GM13977 (cell line): Measurements from ENCODE around the gene ERCC2.
"Not testable (repeated sequence)": the region's sequence is repeated elsewhere in the genome, so short reads cannot be mapped to it uniquely, and the experiment has no call there.

Experiments
- DNase-seq: peaks from one replicate; pipeline ENCODE4 v3.0.0; 2012; ENCODE audit warnings: low spot score
- CTCF ChIP-seq: IDR thresholded peaks from 2 replicates; pipeline ENCODE4 v1.5.1; 2012; ENCODE audit warnings: mild to moderate bottlenecking, control low read depth; ENCODE audit not compliant: insufficient read depth; ENCODE audit errors: extremely low read depth, missing control alignments
- in situ Hi-C: fragments of 300-500 bp; cut with MboI; formaldehyde crosslinking; loops from one replicate; pipeline ENCODE4 v1.12.0; 2022; ENCODE audit warnings: low sequenced_read_pairs, low pct_unique_long_range_greater_than_20kb, mixed read lengths, inconsistent platforms; ENCODE audit not compliant: unreplicated experiment

Gene ERCC2

DNA sequence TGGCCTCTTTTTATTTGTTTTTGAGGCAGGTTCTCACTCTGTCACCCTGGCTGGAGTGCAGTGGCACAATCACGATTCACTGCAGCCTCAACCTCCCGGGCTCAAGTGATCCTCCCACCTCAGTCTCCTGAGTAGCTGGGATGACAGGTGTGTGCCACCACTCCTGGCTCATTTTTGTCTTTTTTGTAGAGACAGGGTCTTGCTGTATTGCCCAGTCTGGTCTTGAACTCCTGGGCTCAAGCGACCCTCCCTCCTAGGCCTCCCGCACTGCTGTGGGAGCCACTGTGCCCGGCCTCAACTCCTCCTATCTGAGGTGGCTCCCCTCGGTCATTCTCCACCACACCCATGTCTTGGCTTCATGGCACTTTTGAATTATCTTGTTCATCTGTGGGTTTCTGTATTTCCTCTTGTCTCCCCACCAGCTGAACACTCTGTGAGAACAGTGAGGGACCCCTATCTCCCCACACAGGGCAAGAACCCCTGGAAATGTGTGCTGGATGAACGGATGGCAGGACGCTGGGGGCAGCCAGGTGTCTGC lies 55.6 kb downstream of the ERCC2 start:
- no peak for TF ChIP-seq CTCF
- DNase-seq = no peak
- in situ Hi-C loops = no loop called here

- in situ Hi-C loops, DNase-seq: not testable (repeated sequence)
These were observed 58.1 kb downstream of the ERCC2 start for GRCh38 chr19:45312285-45312684.

- no peak for DNase-seq
These were observed 58.8 kb downstream of the ERCC2 start for GRCh38 chr19:45311621-45312020.

GRCh38 chr19:45309322-45309721 lies 61.1 kb downstream of the ERCC2 start:
- in situ Hi-C loops, DNase-seq: not testable (repeated sequence)

More at GRCh38 chr19:45311621-45312020, 58.8 kb downstream of the ERCC2 start:
- in situ Hi-C loops = no loop called here
- no peak for TF ChIP-seq CTCF

GRCh38 chr19:45307361-45307760 lies 63.0 kb downstream of the ERCC2 start:
- no peak for TF ChIP-seq CTCF
- DNase-seq = no peak
- in situ Hi-C loops = no loop called here

- TF ChIP-seq CTCF = no peak
- in situ Hi-C loops = no loop called here
- DNase-seq = no peak
These were observed 63.8 kb downstream of the ERCC2 start for GRCh38 chr19:45306518-45307027.

DNA sequence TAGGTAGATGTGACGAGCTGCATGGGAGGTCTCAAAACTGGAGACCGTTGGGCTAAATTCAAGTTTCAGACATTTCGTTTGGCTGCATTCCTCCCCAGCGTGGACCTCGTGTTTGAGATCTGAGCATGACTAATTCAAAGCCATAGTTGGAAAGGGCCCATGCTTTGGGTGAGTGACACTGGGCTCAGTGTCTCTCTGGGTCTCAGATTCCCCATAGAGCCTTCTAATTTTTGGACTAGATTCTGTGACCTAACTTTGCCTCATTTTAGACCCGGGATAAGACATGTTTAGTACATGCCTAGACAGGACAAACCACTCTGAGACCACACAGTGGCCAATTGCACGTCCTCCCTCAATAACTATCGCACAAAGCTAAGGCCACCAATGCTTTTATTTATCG lies 64.3 kb downstream of the ERCC2 start:
- DNase-seq = no peak
- in situ Hi-C loops = no loop called here
- TF ChIP-seq CTCF = no peak

GRCh38 chr19:45305421-45305820 lies 65.0 kb downstream of the ERCC2 start:
- DNase-seq = peak; percentile 64
- in situ Hi-C loops = no loop called here
- no peak for TF ChIP-seq CTCF
